Activated naive CD8-positive, alpha-beta T cell treated with anti-CD3 and anti-CD28 coated beads, Interleukin-2, amount 50 U/mL, for 16 hours (primary cell): ENCODE data around the gene PARP6.
"Not testable (repeated sequence)": the region's sequence is repeated elsewhere in the genome, so short reads cannot be mapped to it uniquely, and the experiment has no call there.

ENCODE experiments used
- DNase-seq: peaks from one replicate; pipeline ENCODE4 v3.0.0-alpha.2; 2020; ENCODE audit warnings: low read depth, low spot score

The PARP6 gene

DNA sequence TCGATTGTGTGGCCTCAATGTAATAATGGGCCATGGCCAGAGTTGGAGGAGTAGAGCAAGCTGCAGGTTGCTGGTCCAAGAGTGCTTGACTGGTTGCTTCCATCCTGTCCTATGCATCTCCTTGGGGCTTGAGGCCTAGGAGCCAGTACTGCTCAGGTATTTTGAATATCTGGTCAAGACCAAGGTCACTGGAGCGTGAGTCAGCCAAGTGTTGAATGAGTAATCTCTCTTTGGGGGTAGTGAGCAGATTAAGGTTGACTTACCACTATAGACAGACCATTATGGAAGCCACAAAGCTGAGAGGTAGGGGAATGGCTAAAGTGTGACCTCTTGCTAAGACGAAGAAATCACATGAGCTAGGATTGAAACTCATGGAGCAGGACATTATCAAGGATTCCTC, 9.4 kb upstream of the PARP6 start:
- no peak for DNase-seq

DNA sequence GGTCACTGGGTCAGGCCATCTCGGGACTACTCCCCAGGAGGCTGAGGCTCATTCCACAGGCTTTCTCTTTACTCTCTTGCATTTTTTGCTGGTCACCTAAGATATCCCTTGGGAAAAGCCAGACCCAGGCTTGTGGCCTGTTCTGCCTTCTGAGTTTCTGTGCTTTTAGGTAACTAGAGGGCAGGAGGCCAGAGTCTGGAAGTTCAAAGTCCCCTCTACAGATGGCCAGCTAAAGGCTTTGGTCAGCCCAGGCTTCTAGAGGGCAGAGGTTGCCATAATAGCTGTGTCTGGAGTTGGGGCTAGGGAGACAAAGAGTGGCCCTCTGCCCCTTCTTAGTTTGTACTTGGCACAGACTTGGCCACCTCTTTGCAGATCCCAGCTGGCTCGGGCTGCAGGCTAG, 8.4 kb upstream of the PARP6 start:
- DNase-seq: no peak

DNA sequence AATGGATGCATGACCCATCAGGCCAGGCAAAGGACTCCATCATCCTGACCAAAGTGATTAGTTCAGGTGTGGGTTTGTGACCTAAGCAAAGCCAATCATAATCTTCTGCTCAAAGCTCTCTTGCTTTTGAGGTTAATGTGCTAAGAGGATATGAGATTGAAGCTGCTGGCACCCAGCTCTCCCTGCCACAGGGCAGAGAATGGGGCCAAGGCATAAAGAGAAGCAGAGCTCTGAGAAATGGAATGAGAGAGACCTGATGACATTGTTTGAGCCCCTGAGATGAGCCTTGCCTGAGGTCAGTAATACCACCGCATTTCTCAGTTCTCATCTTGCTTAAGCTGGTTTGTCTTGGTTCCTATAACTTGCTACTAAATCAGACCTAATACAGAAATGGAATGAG, 6.4 kb upstream of the PARP6 start:
- no peak for DNase-seq

DNA sequence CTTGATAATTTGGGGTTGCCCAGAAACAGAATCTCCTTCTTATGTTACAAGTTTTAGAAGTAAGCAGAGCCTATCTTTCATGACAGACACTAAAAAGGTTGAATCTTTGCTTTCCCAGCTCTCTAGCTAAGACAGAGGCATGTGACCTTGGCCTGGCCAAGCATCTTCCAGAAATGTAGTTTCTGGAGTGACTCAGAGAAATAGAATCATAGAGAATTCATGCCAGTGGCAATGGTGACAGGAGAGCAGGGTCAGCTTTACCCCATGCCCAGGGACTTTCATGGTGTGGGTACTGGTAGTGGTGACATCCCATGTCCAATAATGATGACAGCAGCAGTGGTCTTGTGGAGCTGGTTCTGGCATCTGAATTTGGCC, 4.0 kb upstream of the PARP6 start:
- no peak for DNase-seq

DNA sequence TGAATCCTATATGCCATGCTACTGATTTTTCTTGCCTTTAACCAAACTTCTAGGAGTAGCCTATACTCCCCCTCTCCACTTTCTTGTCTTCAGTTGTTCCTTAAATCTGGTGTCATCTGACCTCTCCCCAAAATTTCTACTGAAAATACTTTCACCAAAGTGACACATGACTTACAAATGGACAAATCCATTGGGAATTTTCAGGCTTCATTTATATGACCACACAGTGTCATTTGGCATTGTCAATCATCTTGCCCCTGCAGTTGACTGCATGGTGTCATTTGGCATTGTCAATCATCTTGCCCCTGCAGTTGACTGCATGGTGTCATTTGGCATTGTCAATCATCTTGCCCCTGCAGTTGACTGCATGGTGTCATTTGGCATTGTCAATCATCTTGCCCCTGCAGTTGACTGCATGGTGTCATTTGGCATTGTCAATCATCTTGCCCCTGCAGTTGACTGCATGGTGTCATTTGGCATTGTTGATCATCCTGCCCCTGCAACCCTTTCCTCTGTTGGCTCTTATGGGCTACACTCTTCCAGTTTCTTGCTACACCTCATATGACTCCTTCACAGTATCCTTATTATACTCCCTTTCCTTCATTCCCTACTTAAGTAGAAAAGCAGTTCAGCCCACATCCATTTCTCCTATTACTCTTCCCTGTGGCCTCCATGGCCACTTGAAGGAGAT, 3.4 kb upstream of the PARP6 start:
- not testable (repeated sequence) for DNase-seq

DNA sequence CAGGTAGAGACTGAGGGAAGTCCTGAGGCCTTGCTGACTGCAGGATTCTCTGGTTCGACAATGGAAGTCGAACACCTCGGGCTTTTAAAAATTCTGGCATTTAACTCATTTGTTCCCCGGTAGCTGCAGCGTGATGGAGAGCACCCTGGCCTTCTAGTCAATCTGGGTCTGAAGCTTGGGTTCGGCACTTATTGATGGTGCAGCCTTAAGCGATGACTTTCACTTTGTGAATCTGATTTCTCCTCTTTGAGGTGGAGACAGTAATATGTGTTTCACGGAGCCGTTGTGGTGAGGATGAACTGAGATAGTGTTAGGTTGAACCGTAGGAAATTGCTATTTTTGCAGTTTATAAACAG, 621 bp upstream of the PARP6 start:
- no peak for DNase-seq

DNA sequence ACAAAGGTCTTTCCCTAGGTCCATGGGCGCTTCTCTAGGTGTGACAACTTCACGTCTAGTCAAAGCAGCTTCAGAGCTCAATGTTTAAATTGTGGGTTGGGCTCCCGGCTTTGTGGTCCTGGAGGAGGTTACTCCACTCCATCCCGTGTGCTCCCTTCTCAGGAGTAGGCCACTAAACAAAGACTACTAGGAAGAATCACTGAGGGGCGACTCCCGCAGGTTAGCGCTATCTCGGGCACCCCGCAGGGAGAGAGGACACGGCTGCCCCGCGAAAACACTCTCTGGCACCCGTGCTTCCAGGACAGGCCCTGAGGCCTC, 500 bp downstream of the PARP6 start:
- no peak for DNase-seq

DNA sequence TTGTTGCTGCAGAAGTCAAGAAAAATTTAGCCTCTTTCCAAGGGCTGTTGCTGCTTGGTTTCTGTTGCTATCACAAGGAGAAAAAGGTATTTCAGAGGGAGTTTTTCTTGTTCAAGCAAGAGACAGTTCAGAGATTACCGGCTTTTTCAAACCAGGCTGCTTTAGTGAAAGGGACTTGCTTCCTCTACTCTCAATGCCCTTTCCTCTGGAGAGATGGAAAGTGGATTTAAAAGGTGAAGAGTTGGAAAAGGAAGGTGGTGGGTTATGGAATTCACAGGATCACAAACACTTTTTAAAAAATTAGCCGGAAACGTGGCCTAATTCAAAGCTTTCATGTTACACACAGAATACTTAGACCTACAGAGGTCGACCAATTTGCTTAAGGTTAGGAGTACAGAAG, 1.1 kb downstream of the PARP6 start:
- DNase-seq: no peak

DNA sequence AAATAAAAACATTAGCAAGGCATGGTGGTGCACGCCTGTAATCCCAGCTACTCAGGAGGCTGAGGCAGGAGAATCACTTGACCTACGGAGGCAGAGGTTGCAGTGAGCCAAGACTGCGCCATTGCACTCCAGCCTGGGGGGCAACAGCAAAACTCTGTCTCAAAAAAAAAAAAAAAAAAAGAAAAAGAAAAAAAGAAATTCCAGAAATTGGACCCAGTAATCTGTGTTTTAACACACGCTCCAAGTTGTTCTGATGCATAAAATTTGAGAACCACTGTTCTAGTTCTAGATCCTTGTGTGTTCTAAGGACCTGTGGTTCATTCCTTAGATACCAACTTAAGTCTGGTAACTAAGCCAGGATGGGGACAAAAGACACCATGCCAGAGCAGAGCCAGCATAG, 2.6 kb downstream of the PARP6 start:
- DNase-seq: no peak

DNA sequence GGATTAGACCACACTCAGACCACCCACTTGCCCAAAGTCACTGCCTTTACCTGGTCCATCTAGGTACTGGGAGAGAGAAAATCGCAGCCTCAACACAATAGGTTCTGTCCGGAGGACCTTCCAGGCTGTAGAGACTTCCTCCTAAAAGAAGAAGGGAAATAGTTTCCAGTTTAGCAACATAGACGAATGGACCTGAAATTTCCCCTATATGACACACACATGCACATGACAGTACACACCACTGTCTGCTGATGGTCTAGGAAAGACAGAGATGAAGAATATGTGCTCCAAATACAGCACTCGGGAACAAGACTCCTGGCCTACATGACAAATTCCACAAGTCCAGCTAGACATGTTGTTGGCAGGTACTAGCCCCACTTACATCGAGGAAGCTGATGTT, 7.3 kb downstream of the PARP6 start:
- DNase-seq: no peak

DNA sequence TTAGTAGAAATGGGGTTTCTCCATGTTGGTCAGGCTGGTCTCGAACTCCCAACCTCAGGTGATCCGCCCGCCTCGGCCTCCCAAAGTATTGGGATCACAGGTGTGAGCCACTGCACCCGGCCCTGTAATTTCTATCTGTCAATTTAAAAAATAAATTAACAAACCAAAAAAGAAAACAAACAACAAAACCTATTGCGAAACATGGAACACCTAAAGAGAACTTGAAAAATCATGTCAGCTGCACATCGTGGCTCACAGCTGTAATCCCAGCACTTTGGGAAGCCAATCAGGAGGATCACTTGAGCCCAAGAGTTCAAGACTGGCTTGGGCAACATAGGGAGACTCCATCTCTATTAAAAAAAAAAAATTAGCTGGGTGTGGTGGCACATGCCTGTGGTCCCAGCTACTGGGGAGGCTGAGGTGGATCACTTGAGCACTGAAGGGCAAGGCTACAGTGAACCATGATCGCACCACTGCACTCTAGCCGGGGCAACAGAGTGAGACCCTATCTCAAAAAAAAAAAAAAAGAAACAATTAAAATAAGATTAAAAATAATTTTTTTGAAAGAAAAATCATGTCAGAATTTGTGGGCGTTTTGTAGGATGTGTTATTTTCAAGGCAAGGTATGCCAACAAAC, 19.6 kb downstream of the PARP6 start:
- no peak for DNase-seq

DNA sequence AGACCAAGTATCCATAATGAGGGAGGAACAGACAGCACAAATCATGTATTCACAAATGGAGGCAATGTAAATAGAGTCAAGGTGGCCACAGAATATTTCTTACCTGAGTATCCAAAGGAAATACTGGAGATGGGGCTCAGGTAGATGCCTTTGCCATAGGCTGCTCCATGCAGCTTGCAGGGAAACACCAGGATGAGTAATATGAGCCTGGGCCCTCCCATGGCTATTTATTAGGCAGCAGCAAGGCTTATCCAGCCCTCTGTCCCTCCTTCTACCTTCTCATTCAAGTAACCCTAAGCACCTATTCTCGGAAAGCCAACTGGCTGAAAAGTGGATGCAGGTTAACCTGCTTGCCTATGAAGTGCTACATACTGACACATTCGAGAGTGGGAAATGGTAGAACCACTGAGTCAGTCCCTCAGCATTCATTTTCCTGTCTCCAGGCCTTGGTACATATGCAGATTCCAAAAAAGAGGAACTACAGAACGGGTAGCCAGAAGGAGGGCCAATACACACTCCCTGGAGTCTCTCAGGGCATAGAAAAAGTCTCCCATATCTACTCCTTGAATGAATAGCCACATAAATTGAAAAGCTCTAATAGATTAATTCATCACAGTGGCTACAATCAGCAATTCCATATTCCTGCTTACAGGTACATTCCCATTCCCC, 23.1 kb downstream of the PARP6 start:
- DNase-seq: no peak

DNA sequence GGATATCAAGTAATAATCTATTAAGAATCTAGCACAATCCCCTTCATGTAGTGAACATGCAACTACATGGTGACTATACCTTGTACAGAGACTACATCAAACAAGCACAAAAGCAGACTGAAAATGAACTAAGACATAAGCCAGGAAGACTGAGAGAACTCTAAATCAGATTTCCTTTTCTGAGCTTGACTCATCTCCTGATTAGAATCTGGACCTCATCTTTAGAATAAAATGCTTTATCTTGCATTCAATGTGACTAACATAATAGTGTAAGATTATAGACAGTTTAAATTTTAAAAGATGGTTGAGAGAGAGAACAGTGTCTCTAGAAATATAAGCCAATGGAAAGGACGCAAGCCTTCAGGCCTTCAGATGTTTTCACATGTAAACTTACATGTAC, 23.8 kb downstream of the PARP6 start:
- DNase-seq: no peak

DNA sequence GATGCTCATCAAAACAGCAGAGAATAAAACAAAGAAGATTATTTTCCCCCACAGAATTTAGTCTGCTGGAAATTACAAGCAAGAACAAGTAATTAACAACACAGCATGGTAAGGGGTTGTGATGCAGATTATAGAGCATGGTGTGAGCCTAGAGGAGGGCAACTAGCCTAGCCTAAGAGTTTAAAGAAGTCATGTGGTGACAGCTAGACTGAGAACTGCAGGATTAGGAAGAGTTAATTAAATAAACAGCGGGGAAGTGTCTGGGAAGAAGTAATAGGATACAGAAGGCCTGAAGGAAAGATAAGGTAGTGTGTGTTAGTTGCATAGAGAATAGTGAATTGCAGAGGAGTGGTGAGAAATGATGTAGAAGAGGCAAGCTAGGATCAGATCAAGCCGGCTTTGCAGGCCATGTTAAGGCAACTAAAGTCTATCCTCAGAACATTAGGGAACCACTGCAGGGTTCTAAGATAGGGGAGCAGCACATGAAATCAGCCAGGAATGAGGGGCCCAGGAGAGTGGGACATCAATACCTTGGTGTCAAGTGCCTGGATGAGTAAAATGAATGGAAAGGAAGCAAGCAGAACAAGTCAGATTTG, 29.5 kb downstream of the PARP6 start:
- no peak for DNase-seq

DNA sequence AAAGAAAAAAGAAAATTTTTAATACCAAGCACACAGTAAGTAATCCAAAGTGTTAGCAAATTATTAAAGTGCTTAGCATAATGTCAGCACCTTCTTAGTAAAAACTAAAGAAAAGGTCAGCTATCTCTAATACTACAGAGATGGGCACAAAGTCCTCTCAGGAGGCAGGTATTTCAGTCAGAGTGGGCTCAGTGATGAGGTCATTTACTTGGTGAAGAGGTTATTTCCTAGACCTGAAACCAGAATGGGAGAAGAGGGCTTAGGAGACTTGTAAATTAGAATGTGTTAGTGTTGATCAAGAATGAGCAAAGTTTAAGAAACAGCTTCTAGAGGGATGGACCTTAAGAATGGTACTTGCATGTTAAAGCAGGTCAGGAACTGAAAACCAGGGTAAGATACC, 32.7 kb downstream of the PARP6 start:
- DNase-seq: no peak

DNA sequence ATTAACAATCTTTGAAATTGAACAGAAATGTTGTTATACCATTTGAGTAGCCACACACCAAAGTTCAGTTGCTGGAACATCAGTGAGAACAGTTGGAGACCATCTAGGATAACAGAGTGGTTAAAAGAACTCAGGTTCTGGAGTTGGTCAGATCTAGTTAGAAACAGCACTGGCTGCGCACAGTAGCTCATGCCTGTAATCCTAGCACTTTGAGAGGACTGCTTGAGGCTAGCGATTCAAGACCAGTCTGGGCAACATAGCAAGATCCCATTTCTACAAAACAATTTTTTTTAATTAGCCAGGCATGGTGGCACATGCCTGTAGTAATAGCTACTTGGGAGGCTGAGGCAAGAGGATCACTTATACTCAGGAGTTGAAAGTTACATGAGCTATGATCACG, 33.8 kb downstream of the PARP6 start:
- DNase-seq: no peak

DNA sequence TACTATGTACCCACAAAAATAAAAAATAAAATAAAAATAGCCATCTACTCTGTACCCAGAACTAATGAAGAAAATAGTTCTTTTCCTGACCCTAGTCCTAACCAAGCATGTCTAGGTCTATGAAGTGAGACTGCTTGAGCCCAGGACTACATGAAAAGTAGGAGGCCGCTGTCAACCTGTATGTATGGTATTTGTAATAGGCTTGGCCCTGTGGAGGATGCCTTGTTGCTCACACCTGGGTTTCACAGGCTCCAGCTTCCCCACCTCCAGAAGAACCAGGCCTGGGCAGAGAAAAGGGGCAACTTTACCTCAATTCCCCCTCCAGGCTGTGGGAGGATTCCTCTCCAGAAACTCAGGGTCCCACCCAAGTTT, 34.5 kb downstream of the PARP6 start:
- DNase-seq: no peak

DNA sequence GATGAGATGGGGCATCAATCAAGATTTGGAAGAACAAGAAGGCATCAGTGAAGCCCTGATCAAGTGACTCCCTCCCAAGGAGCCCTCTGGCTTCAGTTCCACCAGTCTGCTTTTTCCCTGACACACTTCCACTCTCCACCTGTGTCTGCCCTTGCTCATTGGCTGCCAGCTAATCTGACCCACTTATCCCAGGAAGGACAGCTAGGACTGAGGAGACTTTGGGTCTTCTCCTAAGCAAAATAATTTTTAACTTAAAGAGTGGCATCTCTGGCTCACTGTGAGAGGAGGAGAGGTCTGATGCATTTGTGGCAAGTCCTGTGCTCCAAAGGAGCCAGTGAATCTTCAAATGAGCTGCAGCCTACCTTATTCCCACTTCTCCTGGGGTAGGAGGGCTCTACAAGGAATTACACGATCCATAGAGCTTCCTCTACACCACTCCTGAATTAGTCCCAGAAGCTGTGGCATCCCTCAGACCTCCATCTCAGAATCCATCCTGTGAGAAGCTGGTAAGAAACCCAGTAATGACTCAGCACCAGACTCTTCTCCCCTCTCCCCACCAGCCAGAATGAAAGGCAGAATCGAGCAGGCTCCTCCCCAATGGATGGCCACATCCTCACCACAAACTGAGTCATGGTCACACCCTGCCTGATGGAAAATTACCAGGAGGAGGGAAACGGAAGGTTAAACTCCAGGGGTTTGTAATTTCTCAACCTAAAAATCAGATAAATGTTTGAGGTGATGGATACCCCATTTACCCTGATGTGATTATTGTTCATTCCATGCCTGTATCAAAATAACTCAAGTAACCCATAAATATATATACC, 35.1 kb downstream of the PARP6 start:
- peak; percentile 26 for DNase-seq

DNA sequence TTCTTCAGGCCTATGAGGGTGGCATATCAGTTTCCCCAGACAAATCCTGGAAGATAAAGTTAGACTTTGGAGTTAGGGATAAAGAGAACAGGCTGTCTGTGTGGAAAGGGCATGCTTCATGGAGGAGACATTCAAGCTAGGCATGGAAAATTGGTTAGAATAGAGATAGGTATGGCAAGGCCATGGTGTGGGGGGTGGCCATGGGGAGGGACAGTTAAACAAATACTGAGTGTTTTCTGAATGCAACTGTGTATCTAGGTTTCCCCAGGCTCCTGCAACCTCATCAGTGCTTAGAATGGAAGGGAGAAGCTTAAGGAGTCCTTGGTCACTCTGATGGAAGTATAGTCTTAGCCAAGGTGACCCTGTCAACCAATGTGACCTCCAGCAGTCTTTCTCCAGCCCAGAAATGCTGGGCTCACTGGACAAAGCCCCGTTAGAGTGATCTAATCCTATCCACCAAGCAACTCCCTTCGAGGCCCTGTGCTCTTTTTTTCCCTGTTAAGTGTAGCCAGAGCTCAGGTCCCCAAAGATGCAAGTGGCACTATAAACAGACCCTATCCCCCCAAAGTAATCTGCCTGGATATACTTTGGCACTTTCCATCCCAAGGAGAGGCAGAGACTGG, 35.9 kb downstream of the PARP6 start:
- no peak for DNase-seq

DNA sequence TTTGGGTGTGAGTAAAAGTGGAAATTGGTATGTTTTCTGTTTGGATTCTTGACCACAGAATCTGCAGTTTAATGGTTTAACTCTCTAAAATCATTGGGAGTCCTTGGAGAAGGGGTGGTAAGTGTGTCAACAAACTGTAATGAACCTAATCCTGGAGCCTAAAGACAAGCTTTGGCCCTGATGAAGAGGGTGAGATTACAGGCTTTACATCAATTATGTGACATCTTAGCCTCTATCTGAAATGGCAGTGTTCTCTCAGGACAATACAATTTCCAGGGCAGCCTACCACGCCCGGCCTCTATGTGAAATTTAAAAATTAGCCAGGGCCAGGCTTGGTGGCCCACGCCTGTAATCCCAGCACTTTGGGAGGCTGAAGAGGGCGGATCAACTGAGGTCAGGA, 37.1 kb downstream of the PARP6 start:
- DNase-seq: no peak

DNA sequence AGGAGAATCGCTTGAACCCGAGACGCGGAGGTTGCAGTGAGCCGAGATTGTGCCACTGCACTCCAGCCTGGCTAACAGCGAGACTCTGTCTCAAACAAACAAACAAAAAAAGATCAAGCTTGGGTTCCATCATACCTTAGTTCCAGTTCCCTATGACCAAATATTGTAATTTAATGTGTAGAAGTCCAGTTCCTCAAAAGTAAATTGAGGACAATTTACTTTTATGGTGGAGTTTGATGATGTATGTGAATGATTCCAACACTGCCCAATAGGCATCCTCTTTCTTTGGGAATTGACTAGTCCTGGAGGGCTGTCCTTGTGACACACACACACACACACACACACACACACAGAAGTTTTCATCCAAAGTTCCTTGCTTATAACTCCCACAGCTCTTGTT, 38.6 kb downstream of the PARP6 start:
- DNase-seq: no peak
